ENCODE results near the gene PCSK2. TPM values are rescaled to one million over a fixed set of nuclear protein-coding genes. Genes with fewer than 3 reads are reported as not detected.

PCSK2 gene
- total RNA-seq, 1 donor from 2014 or later: 11.5 TPM

GRCh38 chr20:17511401-17511800 lies 284.6 kb downstream of the PCSK2 start:
- no peaks in the 10 kb centered on the region for H3K9me3 Mint-ChIP-seq (ENCODE audit: low read depth)
- peaks cover 29% of the 10 kb centered on the region for H3K27me3 Mint-ChIP-seq

GRCh38 chr20:17513939-17514338 lies 287.1 kb downstream of the PCSK2 start:
- peaks cover 4% of the 10 kb centered on the region for H3K4me1 Mint-ChIP-seq (ENCODE audit: low read depth)
- no peak overlapping the region for H3K27ac Mint-ChIP-seq
- no peak for DNase-seq (ENCODE audit: low spot score, unreplicated experiment)
- TF ChIP-seq CTCF (IDR thresholded peaks at IDR 0.05; ENCODE audit: unreplicated experiment): no peak
- H3K4me3 Mint-ChIP-seq (ENCODE audit: low read depth): no peak overlapping the region
- H3K36me3 Mint-ChIP-seq (ENCODE audit: insufficient read depth): no peaks in the 10 kb centered on the region
- no peaks in the 10 kb centered on the region for H3K9me3 Mint-ChIP-seq (ENCODE audit: low read depth)
- peaks cover 15% of the 10 kb centered on the region for H3K27me3 Mint-ChIP-seq

More at GRCh38 chr20:17511401-17511800, 284.6 kb downstream of the PCSK2 start:
- Mint-ChIP-seq H3K27ac (no peak overlapping the region), H3K4me3 (ENCODE audit: low read depth) (no peak overlapping the region), H3K4me1 (ENCODE audit: low read depth) (peaks cover 4% of the 10 kb centered on the region), H3K36me3 (ENCODE audit: insufficient read depth) (no peaks in the 10 kb centered on the region)
- DNase-seq (ENCODE audit: low spot score, unreplicated experiment): no peak
- no peak for TF ChIP-seq CTCF (IDR thresholded peaks at IDR 0.05; ENCODE audit: unreplicated experiment)

GRCh38 chr20:17515053-17515452 lies 288.2 kb downstream of the PCSK2 start:
- TF ChIP-seq CTCF (IDR thresholded peaks at IDR 0.05; ENCODE audit: unreplicated experiment): no peak
- Mint-ChIP-seq H3K36me3 (ENCODE audit: insufficient read depth) (no peaks in the 10 kb centered on the region), H3K27ac (no peak overlapping the region), H3K9me3 (ENCODE audit: low read depth) (no peaks in the 10 kb centered on the region), H3K4me3 (ENCODE audit: low read depth) (no peak overlapping the region), H3K4me1 (ENCODE audit: low read depth) (peaks cover 4% of the 10 kb centered on the region), H3K27me3 (peaks cover 11% of the 10 kb centered on the region)
- DNase-seq (ENCODE audit: low spot score, unreplicated experiment): no peak

GRCh38 chr20:17518339-17519052 lies 291.7 kb downstream of the PCSK2 start:
- no peak overlapping the region for H3K27ac Mint-ChIP-seq
- no peaks in the 10 kb centered on the region for H3K36me3 Mint-ChIP-seq (ENCODE audit: insufficient read depth)
- H3K9me3 Mint-ChIP-seq (ENCODE audit: low read depth): no peaks in the 10 kb centered on the region
- DNase-seq (ENCODE audit: low spot score, unreplicated experiment): no peak
- peaks cover 4% of the 10 kb centered on the region for H3K4me1 Mint-ChIP-seq (ENCODE audit: low read depth)
- peaks cover 4% of the 10 kb centered on the region for H3K27me3 Mint-ChIP-seq
- TF ChIP-seq CTCF (IDR thresholded peaks at IDR 0.05; ENCODE audit: unreplicated experiment): no peak
- no peak overlapping the region for H3K4me3 Mint-ChIP-seq (ENCODE audit: low read depth)

GRCh38 chr20:17519606-17520285 lies 292.9 kb downstream of the PCSK2 start:
- Mint-ChIP-seq H3K27ac (no peak overlapping the region), H3K36me3 (ENCODE audit: insufficient read depth) (no peaks in the 10 kb centered on the region), H3K4me3 (ENCODE audit: low read depth) (no peak overlapping the region), H3K9me3 (ENCODE audit: low read depth) (no peaks in the 10 kb centered on the region), H3K27me3 (peaks cover 3% of the 10 kb centered on the region), H3K4me1 (ENCODE audit: low read depth) (peaks cover 4% of the 10 kb centered on the region)
- TF ChIP-seq CTCF (IDR thresholded peaks at IDR 0.05; ENCODE audit: unreplicated experiment): no peak
- DNase-seq (ENCODE audit: low spot score, unreplicated experiment): no peak

All from progenitor cell of endocrine pancreas (in vitro differentiated cells).